GM12873 (cell line): ENCODE data around the gene ITGA4.
A peak's percentile ranks its signal among the peaks of the same experiment; 100 is the strongest.

Experiments used
- TF ChIP-seq, protein P1 (sequence below): IDR thresholded peaks from 2 replicates; pipeline ENCODE4 v1.5.1; 2012; ENCODE audit warnings: low read depth, mild to moderate bottlenecking, moderate library complexity, low read length, control low read depth; ENCODE audit not compliant: insufficient read depth; ENCODE audit errors: missing control alignments

Gene ITGA4

GRCh38 chr2:181466661-181467576 is 9.7 kb downstream of the ITGA4 start:
- TF ChIP-seq, protein P1, sequence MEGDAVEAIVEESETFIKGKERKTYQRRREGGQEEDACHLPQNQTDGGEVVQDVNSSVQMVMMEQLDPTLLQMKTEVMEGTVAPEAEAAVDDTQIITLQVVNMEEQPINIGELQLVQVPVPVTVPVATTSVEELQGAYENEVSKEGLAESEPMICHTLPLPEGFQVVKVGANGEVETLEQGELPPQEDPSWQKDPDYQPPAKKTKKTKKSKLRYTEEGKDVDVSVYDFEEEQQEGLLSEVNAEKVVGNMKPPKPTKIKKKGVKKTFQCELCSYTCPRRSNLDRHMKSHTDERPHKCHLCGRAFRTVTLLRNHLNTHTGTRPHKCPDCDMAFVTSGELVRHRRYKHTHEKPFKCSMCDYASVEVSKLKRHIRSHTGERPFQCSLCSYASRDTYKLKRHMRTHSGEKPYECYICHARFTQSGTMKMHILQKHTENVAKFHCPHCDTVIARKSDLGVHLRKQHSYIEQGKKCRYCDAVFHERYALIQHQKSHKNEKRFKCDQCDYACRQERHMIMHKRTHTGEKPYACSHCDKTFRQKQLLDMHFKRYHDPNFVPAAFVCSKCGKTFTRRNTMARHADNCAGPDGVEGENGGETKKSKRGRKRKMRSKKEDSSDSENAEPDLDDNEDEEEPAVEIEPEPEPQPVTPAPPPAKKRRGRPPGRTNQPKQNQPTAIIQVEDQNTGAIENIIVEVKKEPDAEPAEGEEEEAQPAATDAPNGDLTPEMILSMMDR: peak; percentile 79

GRCh38 chr2:181467966-181468707 is 11.0 kb downstream of the ITGA4 start:
- TF ChIP-seq, protein P1: no peak

DNA sequence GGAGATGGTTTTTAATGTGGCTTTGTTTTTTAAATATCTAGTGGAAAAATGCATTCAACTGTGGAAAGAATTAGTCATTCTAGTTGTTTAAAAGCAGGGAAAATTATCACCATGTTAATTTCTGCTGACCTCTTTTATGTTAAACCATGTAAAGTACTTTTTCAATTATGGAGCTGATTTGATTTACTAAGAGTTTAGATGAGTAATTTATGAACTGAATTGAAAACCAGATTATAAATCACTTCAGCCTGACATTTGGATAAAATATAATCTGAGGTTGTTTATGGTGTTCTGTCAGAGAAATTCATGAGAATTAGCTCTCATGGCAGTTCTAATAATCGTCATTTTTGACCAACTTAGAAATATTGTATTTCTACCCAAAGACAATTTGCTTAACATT is 11.6 kb downstream of the ITGA4 start:
- TF ChIP-seq, protein P1: no peak

- TF ChIP-seq, protein P1: no peak
These were observed 14.0 kb downstream of the ITGA4 start for GRCh38 chr2:181471226-181471625.

GRCh38 chr2:181471783-181472182 is 14.6 kb downstream of the ITGA4 start:
- TF ChIP-seq, protein P1: no peak

DNA sequence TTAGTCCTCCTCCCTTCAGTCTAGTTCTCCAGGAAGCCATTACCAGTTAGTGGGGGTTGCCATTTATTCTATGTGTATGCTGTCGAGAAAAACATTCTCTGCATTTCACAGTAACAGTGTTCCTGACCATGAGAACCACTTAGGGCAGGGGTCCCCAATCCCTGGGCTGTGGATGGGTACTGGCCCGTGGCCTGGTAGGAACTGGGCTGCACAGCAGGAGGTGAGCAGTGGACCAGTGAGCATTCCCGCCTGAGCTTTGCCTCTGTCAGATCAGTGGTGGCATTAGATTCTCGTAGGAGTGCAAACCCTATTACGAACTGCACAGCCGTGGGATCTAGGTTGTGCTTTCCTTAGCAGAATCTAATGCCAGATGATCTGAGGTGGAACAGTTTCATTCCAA is 15.8 kb downstream of the ITGA4 start:
- TF ChIP-seq, protein P1: no peak

DNA sequence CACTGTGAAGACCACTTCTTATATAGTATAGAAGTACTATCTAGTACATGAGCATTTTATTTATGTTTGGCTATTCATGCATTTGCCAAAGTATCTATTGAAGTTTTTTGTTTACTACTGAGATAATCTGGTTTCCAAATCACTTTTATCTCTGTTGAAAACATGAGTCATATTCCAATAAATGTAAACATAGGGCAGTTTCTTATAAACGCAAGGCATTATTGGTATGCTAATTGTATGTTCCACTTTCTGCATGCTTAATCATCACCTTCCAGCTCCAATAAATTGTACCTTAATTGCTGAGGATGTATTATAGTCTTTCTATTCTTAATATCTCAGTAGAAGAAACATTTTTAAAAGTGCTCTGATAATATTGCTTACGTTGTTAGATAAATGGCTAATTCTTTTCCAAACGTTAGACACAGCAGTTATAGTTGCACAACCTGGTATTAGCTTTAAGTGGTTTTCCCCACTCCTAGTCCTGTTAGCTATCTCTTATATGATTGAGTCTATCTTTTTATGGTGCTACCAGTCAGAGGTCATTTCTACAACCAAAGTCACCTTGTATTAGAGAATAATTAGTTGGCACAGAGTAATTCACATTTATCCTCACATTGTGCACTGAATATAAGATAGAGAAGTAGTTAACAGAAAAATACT is 17.2 kb downstream of the ITGA4 start:
- TF ChIP-seq, protein P1: no peak
